Breast epithelium (tissue), 3 donors: Measurements from ENCODE around the gene DDC.

Experiments
- POLR2A ChIP-seq: fragments of 450-650 bp; IDR thresholded peaks from one replicate; pipeline ENCODE4 v1.6.1; 2016; ENCODE audit warnings: antibody characterized with exemption, mild to moderate bottlenecking, moderate library complexity
- POLR2AphosphoS5 ChIP-seq, 3 donors: sonication (generic); formaldehyde crosslinking; IDR thresholded peaks; one replicate each; pipeline ENCODE4 v1.6.1; 2017; ENCODE audit warnings: antibody characterized with exemption in 3 of 3
- TF ChIP-seq, protein P1 (sequence below), 3 donors: fragments of 450-650 bp; IDR thresholded peaks; one replicate each; pipeline ENCODE4 v1.5.1; 2016 to 2017; ENCODE audit warnings: antibody characterized with exemption in 3 of 3, mild to moderate bottlenecking in 3 of 3, moderate library complexity in 3 of 3

DNA sequence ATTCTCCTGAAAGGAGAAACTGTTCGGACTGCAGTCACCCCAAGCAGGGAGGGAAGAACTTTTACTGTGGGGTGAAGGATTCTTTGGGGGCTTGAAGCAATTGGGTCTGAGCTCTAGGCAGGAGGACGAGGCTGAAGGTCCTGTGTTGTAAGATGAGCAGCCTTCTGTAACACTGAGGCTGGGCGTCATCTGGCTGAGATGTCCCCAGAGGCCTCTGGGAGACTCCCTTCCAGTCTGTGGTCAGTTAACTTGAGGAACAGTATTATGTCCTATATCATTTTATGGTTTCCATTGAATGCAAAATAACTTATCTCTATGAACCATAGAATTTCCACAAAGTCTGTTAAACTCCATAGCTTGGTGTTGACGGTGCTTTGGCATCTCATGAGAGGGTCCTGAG lies 141.3 kb downstream of the DDC start:
- TF ChIP-seq, protein P1, sequence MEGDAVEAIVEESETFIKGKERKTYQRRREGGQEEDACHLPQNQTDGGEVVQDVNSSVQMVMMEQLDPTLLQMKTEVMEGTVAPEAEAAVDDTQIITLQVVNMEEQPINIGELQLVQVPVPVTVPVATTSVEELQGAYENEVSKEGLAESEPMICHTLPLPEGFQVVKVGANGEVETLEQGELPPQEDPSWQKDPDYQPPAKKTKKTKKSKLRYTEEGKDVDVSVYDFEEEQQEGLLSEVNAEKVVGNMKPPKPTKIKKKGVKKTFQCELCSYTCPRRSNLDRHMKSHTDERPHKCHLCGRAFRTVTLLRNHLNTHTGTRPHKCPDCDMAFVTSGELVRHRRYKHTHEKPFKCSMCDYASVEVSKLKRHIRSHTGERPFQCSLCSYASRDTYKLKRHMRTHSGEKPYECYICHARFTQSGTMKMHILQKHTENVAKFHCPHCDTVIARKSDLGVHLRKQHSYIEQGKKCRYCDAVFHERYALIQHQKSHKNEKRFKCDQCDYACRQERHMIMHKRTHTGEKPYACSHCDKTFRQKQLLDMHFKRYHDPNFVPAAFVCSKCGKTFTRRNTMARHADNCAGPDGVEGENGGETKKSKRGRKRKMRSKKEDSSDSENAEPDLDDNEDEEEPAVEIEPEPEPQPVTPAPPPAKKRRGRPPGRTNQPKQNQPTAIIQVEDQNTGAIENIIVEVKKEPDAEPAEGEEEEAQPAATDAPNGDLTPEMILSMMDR (IDR thresholded peaks at IDR 0.05), result no peak
- TF ChIP-seq POLR2A (no peak), POLR2AphosphoS5 (IDR thresholded peaks at IDR 0.05) (no peak)
